ENCODE data around the gene ARHGAP19. TPM values are rescaled to one million over a fixed set of nuclear protein-coding genes. Genes with fewer than 3 reads are reported as not detected.

Gene ARHGAP19
- total and polyA plus RNA-seq, 7 donors: 3.0 to 9.1 (median 6.0) TPM

- Histone ChIP-seq H3K27me3 (no peaks in the 10 kb centered on the region), H3K36me3 (peaks cover 0 to 29% (median 0%) of the 10 kb centered on the region in 4 donors), H3K27ac (no peak overlapping the region), H3K9me3 (no peaks in the 10 kb centered on the region), H3K4me3 (no peak overlapping the region), H3K4me1 (no peaks in the 10 kb centered on the region)
- intact Hi-C loops (cut with DNase I): no loop called here
- DNase-seq: no peak
- WGBS, 2 donors: 77 to 86% methylated on average over 5 of the region's 5 CpGs
- TF ChIP-seq POLR2AphosphoS5 (IDR thresholded peaks at IDR 0.05) (no peak), CTCF (IDR thresholded peaks at IDR 0.05) (no peak), EP300 (IDR thresholded peaks at IDR 0.05) (no peak), POLR2A (IDR thresholded peaks at IDR 0.05) (no peak)
Observed at GRCh38 chr10:97263971-97264370, 28.5 kb downstream of the ARHGAP19 start.

- no peak for DNase-seq
- H3K27ac ChIP-seq: no peak overlapping the region
Observed at GRCh38 chr10:97261656-97262055, 30.8 kb downstream of the ARHGAP19 start.

DNA sequence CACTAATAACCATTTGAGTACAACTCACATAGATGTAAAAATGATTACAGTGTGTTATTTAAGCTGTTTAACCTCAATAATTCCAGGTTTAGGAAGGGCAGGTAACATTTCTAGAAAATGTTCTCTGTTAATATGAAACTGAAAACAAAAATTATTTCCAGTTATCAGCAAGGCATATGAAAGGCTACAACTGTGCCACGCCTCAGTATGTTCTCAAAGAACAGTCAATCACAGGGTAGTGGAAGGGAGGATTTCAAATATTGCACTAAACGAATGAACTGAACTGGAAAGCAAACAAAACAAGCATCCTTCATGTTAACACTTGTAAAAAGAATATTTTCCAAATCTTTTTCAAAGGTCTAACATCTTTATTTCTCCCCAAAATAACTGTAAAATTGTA lies 31.3 kb downstream of the ARHGAP19 start:
- Histone ChIP-seq H3K27me3 (no peaks in the 10 kb centered on the region), H3K9me3 (no peaks in the 10 kb centered on the region), H3K4me1 (no peaks in the 10 kb centered on the region), H3K4me3 (no peak overlapping the region), H3K27ac (no peak overlapping the region), H3K36me3 (peaks cover 0 to 44% (median 0%) of the 10 kb centered on the region in 4 donors)
- intact Hi-C loops (cut with DNase I): no loop called here
- WGBS, 2 donors: 24 to 79% methylated on average over 2 of the region's 2 CpGs
- TF ChIP-seq POLR2A (IDR thresholded peaks at IDR 0.05) (no peak), CTCF (IDR thresholded peaks at IDR 0.05) (no peak)
- no peak for DNase-seq

More at GRCh38 chr10:97261656-97262055, 30.8 kb downstream of the ARHGAP19 start:
- H3K4me3 ChIP-seq: no peak overlapping the region
- no peaks in the 10 kb centered on the region for H3K27me3 ChIP-seq
- peaks cover 0 to 40% (median 0%) of the 10 kb centered on the region in 4 donors for H3K36me3 ChIP-seq
- TF ChIP-seq EP300 (IDR thresholded peaks at IDR 0.05) (no peak), POLR2AphosphoS5 (IDR thresholded peaks at IDR 0.05) (no peak), CTCF (IDR thresholded peaks at IDR 0.05) (no peak), POLR2A (IDR thresholded peaks at IDR 0.05) (no peak)
- no peaks in the 10 kb centered on the region for H3K4me1 ChIP-seq
- intact Hi-C loops (cut with DNase I): no loop called here
- H3K9me3 ChIP-seq: no peaks in the 10 kb centered on the region
- WGBS, 2 donors: 79 to 88% methylated on average over 1 of the region's 1 CpG

DNA sequence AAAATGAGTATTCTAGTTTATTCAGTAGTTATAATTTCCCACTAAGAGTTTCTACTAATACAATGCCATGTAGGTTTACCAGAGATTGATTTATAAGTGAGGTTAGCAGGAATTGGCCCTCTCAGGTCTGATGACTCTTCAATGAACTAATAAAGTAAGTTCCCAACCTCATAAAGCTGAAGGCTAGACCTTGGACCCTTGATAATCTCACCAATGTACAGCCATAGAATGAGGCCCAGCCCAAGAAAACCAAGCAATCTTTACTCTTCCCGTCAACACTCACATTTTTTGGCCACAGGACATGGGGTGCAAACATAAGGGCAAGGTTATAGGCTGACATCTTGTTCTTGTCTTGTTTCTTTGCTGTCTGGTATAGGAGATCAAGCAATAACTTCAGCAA lies 33.3 kb downstream of the ARHGAP19 start:
- no peaks in the 10 kb centered on the region for H3K4me1 ChIP-seq
- intact Hi-C loops (cut with DNase I): no loop called here
- no peak for DNase-seq
- no peak overlapping the region for H3K27ac ChIP-seq
- no peaks in the 10 kb centered on the region for H3K9me3 ChIP-seq
- 18 to 73% methylated on average over 1 of the region's 1 CpG for WGBS, 2 donors
- H3K4me3 ChIP-seq: no peak overlapping the region
- TF ChIP-seq CTCF (IDR thresholded peaks at IDR 0.05) (no peak), EP300 (IDR thresholded peaks at IDR 0.05) (no peak), POLR2A (IDR thresholded peaks at IDR 0.05) (no peak), POLR2AphosphoS5 (IDR thresholded peaks at IDR 0.05) (no peak)
- H3K36me3 ChIP-seq: peaks cover 0 to 54% (median 4%) of the 10 kb centered on the region in 4 donors
- H3K27me3 ChIP-seq: no peaks in the 10 kb centered on the region

GRCh38 chr10:97256356-97256755 lies 36.1 kb downstream of the ARHGAP19 start:
- peaks cover 0 to 45% (median 4%) of the 10 kb centered on the region in 4 donors for H3K36me3 ChIP-seq
- 72 to 82% methylated on average over 1 of the region's 1 CpG for WGBS, 2 donors
- no peak for TF ChIP-seq POLR2AphosphoS5 (IDR thresholded peaks at IDR 0.05)
- TF ChIP-seq CTCF (IDR thresholded peaks at IDR 0.05): no peak
- no peak for TF ChIP-seq POLR2A (IDR thresholded peaks at IDR 0.05)
- no peak for TF ChIP-seq EP300 (IDR thresholded peaks at IDR 0.05)

More at GRCh38 chr10:97256356-97256755, 36.1 kb downstream of the ARHGAP19 start:
- Histone ChIP-seq H3K9me3 (no peaks in the 10 kb centered on the region), H3K27me3 (no peaks in the 10 kb centered on the region), H3K4me3 (no peak overlapping the region), H3K4me1 (no peaks in the 10 kb centered on the region), H3K27ac (no peak overlapping the region)
- DNase-seq: no peak
- intact Hi-C loops (cut with DNase I): no loop called here

Measured in sigmoid colon (tissue), 7 donors.